Activated naive CD8-positive, alpha-beta T cell treated with anti-CD3 and anti-CD28 coated beads for 36 hours (primary cell): ENCODE measurements around the gene PI16. TPM values are rescaled to one million over a fixed set of nuclear protein-coding genes. Genes with fewer than 3 reads are reported as not detected.
A peak's percentile ranks its signal among the peaks of the same experiment; 100 is the strongest.

Experiments
- DNase-seq: peaks from one replicate; pipeline ENCODE4 v3.0.0; 2021
- H3K27ac Mint-ChIP-seq: one replicate; pipeline ENCODE4 v1.8.0; 2022; ENCODE audit warnings: mild to moderate bottlenecking, moderate library complexity, mixed read lengths
- H3K27me3 Mint-ChIP-seq: one replicate; pipeline ENCODE4 v1.8.0; 2022; ENCODE audit warnings: mild to moderate bottlenecking, mixed read lengths
- H3K36me3 Mint-ChIP-seq: one replicate; pipeline ENCODE4 v1.8.0; 2021; ENCODE audit warnings: mild to moderate bottlenecking, mixed read lengths
- H3K4me1 Mint-ChIP-seq: one replicate; pipeline ENCODE4 v1.8.0; 2021; ENCODE audit warnings: mixed read lengths
- H3K4me3 Mint-ChIP-seq: one replicate; pipeline ENCODE4 v1.8.0; 2022; ENCODE audit warnings: mild to moderate bottlenecking, moderate library complexity, mixed read lengths
- H3K9me3 Mint-ChIP-seq: one replicate; pipeline ENCODE4 v1.8.0; 2022; ENCODE audit warnings: mixed read lengths
- total RNA-seq, 2 experiments: library from RNA; stranded (reverse); gene quantifications; one replicate each; pipeline ENCODE4 v1.2.3, GENCODE V29; 2021

The PI16 gene
- total RNA-seq, 2 experiments from 2014 or later, result 0.18 to 0.39 TPM

GRCh38 chr6:36924131-36924530 lies 30.4 kb upstream of the PI16 start:
- no peak for DNase-seq
- H3K4me1 Mint-ChIP-seq, result peaks cover 4% of the 10 kb centered on the region
- H3K36me3 Mint-ChIP-seq, result peaks cover 5% of the 10 kb centered on the region
- H3K27me3 Mint-ChIP-seq, result no peaks in the 10 kb centered on the region
- no peak overlapping the region for H3K4me3 Mint-ChIP-seq
- no peak overlapping the region for H3K27ac Mint-ChIP-seq
- no peaks in the 10 kb centered on the region for H3K9me3 Mint-ChIP-seq

GRCh38 chr6:36924778-36925374 lies 29.7 kb upstream of the PI16 start:
- H3K27me3 Mint-ChIP-seq, result no peaks in the 10 kb centered on the region
- H3K4me3 Mint-ChIP-seq, result no peak overlapping the region
- peaks cover 3% of the 10 kb centered on the region for H3K36me3 Mint-ChIP-seq
- H3K27ac Mint-ChIP-seq, result no peak overlapping the region
- DNase-seq, result no peak
- H3K9me3 Mint-ChIP-seq, result no peaks in the 10 kb centered on the region
- peaks cover 4% of the 10 kb centered on the region for H3K4me1 Mint-ChIP-seq

GRCh38 chr6:36925809-36926208 lies 28.7 kb upstream of the PI16 start:
- Mint-ChIP-seq H3K27me3 (no peaks in the 10 kb centered on the region), H3K27ac (peak overlapping the region; percentile 19), H3K4me1 (peaks cover 4% of the 10 kb centered on the region), H3K4me3 (no peak overlapping the region), H3K9me3 (no peaks in the 10 kb centered on the region), H3K36me3 (peaks cover 3% of the 10 kb centered on the region)
- DNase-seq, result no peak

GRCh38 chr6:36926708-36927513 lies 27.6 kb upstream of the PI16 start:
- Mint-ChIP-seq H3K9me3 (no peaks in the 10 kb centered on the region), H3K4me1 (peaks cover 4% of the 10 kb centered on the region), H3K27me3 (no peaks in the 10 kb centered on the region), H3K27ac (no peak overlapping the region), H3K36me3 (peaks cover 3% of the 10 kb centered on the region), H3K4me3 (no peak overlapping the region)
- DNase-seq, result no peak

GRCh38 chr6:36927691-36928546 lies 26.6 kb upstream of the PI16 start:
- no peak overlapping the region for H3K27ac Mint-ChIP-seq
- H3K4me1 Mint-ChIP-seq, result peaks cover 4% of the 10 kb centered on the region
- H3K27me3 Mint-ChIP-seq, result no peaks in the 10 kb centered on the region
- no peak for DNase-seq
- no peak overlapping the region for H3K4me3 Mint-ChIP-seq
- no peaks in the 10 kb centered on the region for H3K9me3 Mint-ChIP-seq
- H3K36me3 Mint-ChIP-seq, result peaks cover 3% of the 10 kb centered on the region

- Mint-ChIP-seq H3K4me3 (no peak overlapping the region), H3K27me3 (no peaks in the 10 kb centered on the region), H3K27ac (no peak overlapping the region), H3K4me1 (peaks cover 4% of the 10 kb centered on the region), H3K36me3 (peaks cover 3% of the 10 kb centered on the region), H3K9me3 (no peaks in the 10 kb centered on the region)
- no peak for DNase-seq
Observed at GRCh38 chr6:36928547-36928918, 26.0 kb upstream of the PI16 start.

GRCh38 chr6:36929152-36929551 lies 25.4 kb upstream of the PI16 start:
- no peaks in the 10 kb centered on the region for H3K27me3 Mint-ChIP-seq
- H3K9me3 Mint-ChIP-seq, result no peaks in the 10 kb centered on the region

GRCh38 chr6:36929607-36930006 lies 24.9 kb upstream of the PI16 start:
- Mint-ChIP-seq H3K9me3 (no peaks in the 10 kb centered on the region), H3K36me3 (peaks cover 3% of the 10 kb centered on the region), H3K4me3 (no peak overlapping the region), H3K27me3 (no peaks in the 10 kb centered on the region), H3K27ac (no peak overlapping the region), H3K4me1 (peaks cover 2% of the 10 kb centered on the region)
- DNase-seq, result no peak

More at GRCh38 chr6:36929152-36929551, 25.4 kb upstream of the PI16 start:
- DNase-seq, result no peak
- Mint-ChIP-seq H3K36me3 (peaks cover 3% of the 10 kb centered on the region), H3K27ac (no peak overlapping the region), H3K4me1 (peaks cover 2% of the 10 kb centered on the region), H3K4me3 (no peak overlapping the region)

- Mint-ChIP-seq H3K27ac (no peak overlapping the region), H3K4me3 (no peak overlapping the region), H3K9me3 (no peaks in the 10 kb centered on the region), H3K4me1 (peaks cover 2% of the 10 kb centered on the region), H3K36me3 (no peaks in the 10 kb centered on the region), H3K27me3 (no peaks in the 10 kb centered on the region)
- DNase-seq, result no peak
Observed at GRCh38 chr6:36930483-36930882, 24.1 kb upstream of the PI16 start.

- H3K4me1 Mint-ChIP-seq, result no peaks in the 10 kb centered on the region
- H3K36me3 Mint-ChIP-seq, result no peaks in the 10 kb centered on the region
- no peak for DNase-seq
- no peaks in the 10 kb centered on the region for H3K27me3 Mint-ChIP-seq
- H3K4me3 Mint-ChIP-seq, result no peak overlapping the region
- H3K9me3 Mint-ChIP-seq, result no peaks in the 10 kb centered on the region
- no peak overlapping the region for H3K27ac Mint-ChIP-seq
Observed at GRCh38 chr6:36933102-36933501, 21.4 kb upstream of the PI16 start.

GRCh38 chr6:36933519-36933918 lies 21.0 kb upstream of the PI16 start:
- no peak overlapping the region for H3K27ac Mint-ChIP-seq
- no peak overlapping the region for H3K4me3 Mint-ChIP-seq
- H3K9me3 Mint-ChIP-seq, result no peaks in the 10 kb centered on the region
- no peak for DNase-seq
- no peaks in the 10 kb centered on the region for H3K4me1 Mint-ChIP-seq
- H3K36me3 Mint-ChIP-seq, result no peaks in the 10 kb centered on the region
- H3K27me3 Mint-ChIP-seq, result no peaks in the 10 kb centered on the region

- H3K36me3 Mint-ChIP-seq, result no peaks in the 10 kb centered on the region
Observed at GRCh38 chr6:36934901-36935300, 19.6 kb upstream of the PI16 start.

GRCh38 chr6:36936824-36937223 lies 17.7 kb upstream of the PI16 start:
- no peak for DNase-seq
- Mint-ChIP-seq H3K4me1 (no peaks in the 10 kb centered on the region), H3K9me3 (no peaks in the 10 kb centered on the region), H3K36me3 (no peaks in the 10 kb centered on the region), H3K27ac (no peak overlapping the region), H3K4me3 (no peak overlapping the region), H3K27me3 (peaks cover 3% of the 10 kb centered on the region)

More at GRCh38 chr6:36934901-36935300, 19.6 kb upstream of the PI16 start:
- H3K27me3 Mint-ChIP-seq, result peaks cover 3% of the 10 kb centered on the region
- no peaks in the 10 kb centered on the region for H3K9me3 Mint-ChIP-seq
- H3K4me1 Mint-ChIP-seq, result no peaks in the 10 kb centered on the region
- H3K4me3 Mint-ChIP-seq, result no peak overlapping the region
- DNase-seq, result no peak
- no peak overlapping the region for H3K27ac Mint-ChIP-seq

- H3K4me1 Mint-ChIP-seq, result no peaks in the 10 kb centered on the region
- H3K36me3 Mint-ChIP-seq, result no peaks in the 10 kb centered on the region
- H3K27ac Mint-ChIP-seq, result no peak overlapping the region
- no peak overlapping the region for H3K4me3 Mint-ChIP-seq
- peaks cover 3% of the 10 kb centered on the region for H3K27me3 Mint-ChIP-seq
- DNase-seq, result no peak
- H3K9me3 Mint-ChIP-seq, result no peaks in the 10 kb centered on the region
Observed at GRCh38 chr6:36937896-36938295, 16.6 kb upstream of the PI16 start.

- DNase-seq, result no peak
- no peaks in the 10 kb centered on the region for H3K4me1 Mint-ChIP-seq
Observed at GRCh38 chr6:36938536-36938935, 16.0 kb upstream of the PI16 start.

More at GRCh38 chr6:36938536-36938935, 16.0 kb upstream of the PI16 start:
- no peak overlapping the region for H3K27ac Mint-ChIP-seq
- no peaks in the 10 kb centered on the region for H3K36me3 Mint-ChIP-seq
- H3K9me3 Mint-ChIP-seq, result no peaks in the 10 kb centered on the region
- H3K27me3 Mint-ChIP-seq, result peaks cover 3% of the 10 kb centered on the region
- H3K4me3 Mint-ChIP-seq, result no peak overlapping the region
